Measurements from ENCODE around the gene P2RX5.

- TF ChIP-seq MYC (IDR thresholded peaks at IDR 0.05; ENCODE audit: low read depth, low read length) (no peak), POLR2AphosphoS5 (IDR thresholded peaks at IDR 0.05; ENCODE audit: insufficient read depth, low read depth, low read length) (no peak), CTCF (IDR thresholded peaks at IDR 0.05; ENCODE audit: extremely low read depth in 1 of 2, insufficient read depth in 1 of 2, low read depth in 1 of 2, low read length in 2 of 2) (no peak), EZH2 (IDR thresholded peaks at IDR 0.05; ENCODE audit: borderline replicate concordance, low read depth, low read length, severe bottlenecking) (no peak), POLR2A (IDR thresholded peaks at IDR 0.05; ENCODE audit: low read depth, low read length) (no peak), JUN (IDR thresholded peaks at IDR 0.05; ENCODE audit: borderline replicate concordance, insufficient read depth, insufficient read length, low read depth) (no peak), GATA2 (IDR thresholded peaks at IDR 0.05; ENCODE audit: insufficient read depth, insufficient read length, low read depth, low read length) (no peak), MAX (IDR thresholded peaks at IDR 0.05; ENCODE audit: insufficient read depth, insufficient read length) (no peak), FOS (IDR thresholded peaks at IDR 0.05; ENCODE audit: borderline replicate concordance, insufficient read depth, low read length) (no peak)
Observed at GRCh38 chr17:3627769-3628167, 68.2 kb downstream of the P2RX5 start.

Data from endothelial cell of umbilical vein (primary cell).